HG03039 (cell line): ENCODE results near the gene PADI2.

Experiments
- ATAC-seq: cut with Tn5 transposase; IDR thresholded peaks from one replicate; pipeline ENCODE4 v1.9.1; 2021; ENCODE audit warnings: mild to moderate bottlenecking, moderate library complexity; ENCODE audit not compliant: unreplicated experiment

The PADI2 gene

DNA sequence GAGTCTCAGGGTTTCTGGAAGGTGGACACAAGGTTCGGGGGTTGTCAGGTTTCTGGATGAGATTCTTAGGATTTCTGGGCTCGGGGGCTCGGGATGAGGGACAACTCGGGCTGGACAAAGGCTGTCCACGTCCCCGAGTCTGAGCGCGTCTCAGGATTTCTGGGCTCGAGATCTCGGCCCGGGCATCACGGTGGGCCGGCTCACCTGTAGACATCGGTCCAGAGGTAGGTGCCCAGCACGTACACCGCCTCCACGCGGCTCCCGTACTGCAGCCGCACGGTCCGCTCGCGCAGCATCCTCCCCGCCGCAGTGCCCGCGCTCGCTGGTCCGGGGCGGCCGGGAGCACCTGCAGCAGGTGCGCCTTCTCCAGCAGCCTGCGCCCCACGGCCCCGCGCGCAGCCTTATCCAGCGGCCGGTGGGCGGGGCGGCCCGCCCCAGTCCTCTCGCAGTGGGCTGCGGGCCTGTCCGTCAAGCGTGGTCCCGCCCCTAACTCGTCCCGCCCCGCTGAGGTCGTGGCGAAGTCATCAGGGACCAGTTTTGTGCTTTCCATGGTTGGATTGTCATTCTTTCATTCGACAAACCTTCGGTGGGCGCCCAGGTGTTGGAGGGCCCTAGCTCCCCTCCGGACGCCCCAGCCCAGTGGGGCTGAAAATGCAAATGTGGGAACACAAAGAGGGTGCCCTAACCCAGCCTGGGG lies at the start of gene PADI2:
PADI2 (minus strand) TSS at position 376 of the 697 bp plus-strand sequence; CDS start at position 296, 80 bp downstream.
- peak; percentile 51 for ATAC-seq

DNA sequence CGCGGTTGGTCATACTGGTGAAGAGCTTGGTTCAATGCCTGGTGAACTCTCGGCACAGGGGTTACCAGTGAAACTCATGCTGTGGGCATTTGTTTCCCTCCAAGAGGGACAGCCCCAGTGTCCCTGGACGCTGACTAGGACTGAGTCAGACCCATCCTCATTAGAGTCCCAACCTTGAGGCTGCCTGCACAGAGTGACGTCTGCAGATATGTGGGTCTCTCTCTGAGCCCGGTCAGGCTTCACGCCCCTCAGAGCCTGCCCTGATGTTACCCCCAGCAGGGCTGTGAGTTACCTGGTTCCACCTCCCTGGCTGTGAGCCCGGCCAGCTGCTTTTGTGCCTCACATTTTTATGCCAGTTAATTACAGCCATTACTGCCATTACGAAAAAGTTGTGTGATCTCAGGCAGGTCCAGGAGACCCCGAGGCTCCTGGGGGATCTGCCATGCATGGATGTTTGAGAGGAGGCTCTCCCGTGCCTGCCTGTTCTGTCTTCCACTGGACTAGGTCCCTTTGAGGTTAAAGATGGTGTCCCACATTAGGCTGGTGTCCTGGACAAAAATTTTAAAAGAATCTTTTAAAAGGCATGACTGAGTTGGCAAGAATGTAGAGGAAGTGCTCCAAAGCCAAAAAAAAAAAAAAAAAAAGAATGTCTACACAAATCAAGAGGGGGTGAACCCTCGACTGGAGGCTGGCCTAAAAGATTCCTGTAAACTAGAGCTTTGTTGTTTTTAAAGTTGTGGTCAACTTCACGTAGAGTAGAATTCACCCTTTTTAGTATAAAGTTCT lies 49.0 kb upstream of the PADI2 start:
- ATAC-seq = no peak

DNA sequence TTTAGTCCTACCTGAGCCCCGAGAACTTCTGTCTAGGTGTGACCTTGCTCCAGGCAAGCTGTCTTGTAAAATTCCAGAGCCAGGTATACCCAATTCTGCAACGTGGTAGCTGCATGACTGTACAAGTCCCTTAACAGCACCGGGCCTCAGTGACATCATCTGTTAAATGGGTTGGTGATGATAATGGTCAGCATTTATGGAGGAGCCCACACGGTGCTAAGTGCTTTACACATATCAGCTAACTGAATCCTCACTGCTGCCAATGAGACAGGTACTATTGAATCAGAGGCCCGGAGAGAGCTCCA lies 48.5 kb upstream of the PADI2 start:
- ATAC-seq = no peak

DNA sequence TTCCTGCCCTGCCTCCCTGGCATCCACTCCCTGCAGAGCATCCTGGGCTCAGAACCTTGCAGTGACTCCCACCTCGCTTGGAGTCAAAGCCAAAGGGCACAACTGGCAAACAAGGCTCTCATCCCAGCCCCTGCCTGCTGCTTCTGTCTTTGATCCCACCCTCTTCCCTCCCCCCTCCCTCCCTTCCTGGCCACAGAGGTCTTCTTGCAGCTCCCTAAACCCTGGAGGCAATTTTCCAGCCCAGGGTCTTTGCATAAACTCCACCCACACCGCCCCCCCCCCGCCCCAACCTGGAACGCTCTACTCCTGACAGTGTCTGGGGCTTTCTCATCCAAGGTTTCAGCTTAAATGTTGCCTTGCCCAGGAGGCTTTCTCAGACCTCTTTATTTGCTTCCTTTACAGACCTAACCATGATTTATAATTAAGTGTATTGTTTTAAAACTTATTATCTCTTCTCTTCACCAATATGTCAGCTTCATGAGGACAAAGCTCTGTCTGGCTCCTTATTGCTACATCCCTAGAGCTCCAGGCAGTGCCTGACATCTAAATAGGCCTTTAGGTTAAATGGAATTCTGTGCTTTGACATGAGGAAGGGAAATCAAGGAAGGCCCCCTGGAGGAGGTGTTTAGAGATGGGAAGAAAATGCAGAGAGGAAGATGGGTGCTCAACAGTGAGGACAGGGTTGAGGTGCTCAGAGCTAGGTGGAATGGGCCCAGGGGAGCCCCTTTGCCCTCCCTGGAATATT lies 48.0 kb upstream of the PADI2 start:
- ATAC-seq = no peak

DNA sequence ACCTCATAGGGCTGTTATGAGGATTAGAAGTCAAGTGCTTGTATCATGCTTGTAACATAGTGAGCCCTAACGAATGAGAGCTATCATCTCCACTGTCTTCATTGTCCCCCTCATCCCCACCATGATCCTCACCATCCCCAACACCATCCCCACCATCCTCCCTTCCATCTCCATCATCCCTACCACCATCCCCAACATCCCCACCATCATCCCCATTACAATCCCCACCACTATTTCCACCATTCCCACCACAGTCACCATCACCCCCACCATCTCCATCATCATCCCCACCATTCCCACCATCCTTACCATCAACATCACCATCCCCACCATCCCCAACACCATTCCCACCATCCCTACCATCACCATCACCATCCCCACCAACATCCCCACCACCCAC lies 46.6 kb upstream of the PADI2 start:
- no peak for ATAC-seq

DNA sequence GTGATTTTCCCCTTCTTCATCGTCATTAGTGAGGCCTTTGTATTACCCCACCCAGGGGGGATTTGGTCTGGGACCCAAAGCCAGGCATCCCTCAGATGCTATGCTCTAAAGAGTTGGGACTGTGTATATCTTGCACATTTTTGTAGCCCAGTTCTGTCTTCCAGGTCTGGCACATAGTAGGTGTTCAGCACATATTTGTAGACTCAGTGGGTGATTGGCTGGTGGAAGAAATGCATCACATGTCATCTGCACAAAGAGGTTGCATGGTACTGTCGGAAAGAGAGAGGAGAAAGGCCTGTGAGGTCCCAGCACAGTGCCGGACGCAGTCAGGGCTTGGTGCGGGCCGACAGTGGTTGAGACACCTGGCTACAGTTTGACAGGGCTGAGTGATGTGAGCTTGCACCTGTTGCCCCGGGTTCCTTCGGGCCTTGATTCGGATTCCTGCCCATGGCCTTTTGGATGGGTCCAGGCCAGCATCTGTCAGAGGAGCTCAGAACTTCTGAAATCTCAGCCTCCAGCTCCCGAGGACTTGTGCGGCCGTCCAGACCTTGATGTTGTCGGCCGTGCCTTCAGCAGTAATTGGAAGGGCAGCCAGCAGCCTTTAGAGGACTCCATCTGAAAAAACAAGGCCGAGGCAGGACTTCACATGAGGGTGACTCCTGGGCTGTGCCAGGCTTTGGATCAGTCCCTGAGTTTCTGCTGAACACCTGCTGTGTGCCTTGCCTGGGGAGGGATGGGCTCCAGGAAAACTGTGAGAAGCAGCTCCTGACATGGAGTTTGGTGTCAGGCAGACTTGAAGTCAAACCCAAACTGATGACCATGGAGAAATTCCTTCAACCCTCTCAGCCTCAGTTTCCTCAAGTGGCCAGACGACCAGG lies 44.8 kb upstream of the PADI2 start:
- no peak for ATAC-seq

DNA sequence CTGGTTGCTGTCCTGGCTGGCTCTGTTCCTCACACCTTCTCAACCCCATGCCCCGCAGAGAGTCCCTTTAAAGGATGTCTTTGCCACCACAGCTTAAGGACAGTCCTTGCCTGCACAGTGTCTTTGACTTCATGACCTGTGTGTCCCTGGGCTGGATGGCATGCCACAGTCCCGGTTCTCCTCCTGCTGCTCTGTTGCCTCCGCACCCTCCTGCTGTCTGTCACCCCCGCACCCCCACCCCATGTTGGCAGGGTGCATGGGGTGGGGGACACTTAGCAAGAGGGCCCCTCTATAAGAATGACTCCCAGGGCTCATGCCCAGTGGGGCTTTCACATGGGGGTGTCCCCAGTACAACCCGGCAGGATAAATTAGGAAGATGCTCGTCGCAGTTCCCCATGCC lies 44.1 kb upstream of the PADI2 start:
- ATAC-seq = no peak

DNA sequence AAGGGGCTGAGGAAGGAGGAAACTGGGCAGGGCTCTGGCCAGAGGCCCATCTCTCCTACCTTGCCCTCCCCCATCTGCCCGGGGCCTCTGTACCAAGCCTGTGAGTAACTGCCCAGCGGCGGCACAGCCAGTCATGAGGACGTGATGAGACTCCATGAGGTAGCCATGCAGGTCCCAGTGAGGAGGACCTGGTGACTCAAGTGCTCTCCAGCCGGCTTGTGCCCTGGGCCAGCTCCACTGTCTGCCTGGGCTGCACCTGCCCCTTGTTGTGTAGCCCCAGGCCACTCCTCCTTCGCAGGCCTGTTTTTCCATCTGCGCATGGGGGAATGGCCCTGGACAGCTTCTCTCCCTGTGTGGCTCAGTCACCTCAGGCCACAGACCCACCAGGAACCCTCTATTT lies 43.7 kb upstream of the PADI2 start:
- no peak for ATAC-seq

DNA sequence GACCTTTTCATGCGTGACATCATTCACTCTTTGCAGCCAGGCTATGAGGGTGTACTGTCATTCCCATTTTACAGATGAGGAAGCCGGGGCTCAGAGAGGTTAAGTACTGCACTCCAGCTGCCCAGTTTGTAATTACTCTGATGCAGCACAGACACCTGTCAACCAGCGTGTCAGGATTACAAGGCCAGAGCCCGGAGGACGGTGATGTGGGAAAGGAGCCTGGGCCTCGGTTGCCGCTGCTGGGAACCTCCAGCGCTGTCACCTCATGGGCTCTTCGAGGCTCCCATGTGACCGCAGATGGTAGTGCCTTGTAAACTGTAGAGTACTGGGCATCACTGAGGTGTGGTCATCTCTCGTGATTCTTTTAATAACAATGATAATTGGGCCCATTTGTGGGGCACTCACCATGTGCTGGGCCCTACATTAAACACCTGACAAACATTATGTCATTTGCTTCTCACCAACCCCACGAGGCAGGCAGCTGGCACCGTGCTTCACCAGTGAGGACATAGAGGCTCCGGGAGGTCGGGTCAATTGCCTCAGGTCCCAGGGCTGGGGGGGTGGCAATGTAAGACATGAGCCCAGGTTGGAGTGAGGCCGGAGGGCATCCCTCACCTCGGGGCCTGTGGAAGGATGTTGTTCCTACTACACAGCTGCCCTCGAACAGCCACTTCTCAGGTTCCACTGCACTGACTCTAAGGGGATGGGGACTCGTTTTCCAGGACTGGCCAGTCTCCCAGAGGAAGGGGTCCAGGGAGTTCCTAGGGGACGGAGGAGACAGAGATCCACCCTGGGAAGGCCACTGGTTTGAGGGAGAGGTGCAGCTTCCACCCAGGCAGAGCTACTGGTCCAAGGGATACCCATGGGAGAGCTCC lies 42.9 kb upstream of the PADI2 start:
- ATAC-seq = no peak

DNA sequence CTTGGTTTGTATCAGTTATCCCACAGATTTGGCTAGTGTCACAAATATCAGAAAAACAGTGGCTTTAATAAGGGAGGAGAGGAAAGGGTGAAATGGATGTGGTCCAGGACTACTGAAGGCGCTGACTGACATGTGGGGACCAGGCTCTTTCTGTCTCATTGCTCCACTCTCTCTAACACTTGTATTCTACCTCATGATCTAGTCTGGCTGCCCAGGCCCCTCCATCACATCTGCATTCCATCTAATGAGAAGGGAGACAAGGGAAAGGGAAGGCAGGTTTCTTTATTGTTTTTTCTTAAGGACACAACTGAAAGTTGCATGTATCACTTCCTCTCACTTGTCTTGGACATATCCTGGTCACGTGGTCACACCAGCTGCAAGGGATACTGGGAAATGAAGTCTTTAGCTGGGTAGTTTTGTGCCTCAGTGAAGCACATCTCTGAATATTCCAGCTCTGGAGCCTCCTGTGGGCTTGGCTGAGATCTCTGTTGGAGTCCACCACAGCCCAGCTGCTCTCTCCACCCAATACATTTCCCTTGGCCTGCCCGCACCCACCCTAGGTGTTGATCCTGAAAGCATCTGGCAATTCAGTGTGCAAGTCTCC lies 42.0 kb upstream of the PADI2 start:
- ATAC-seq = no peak

DNA sequence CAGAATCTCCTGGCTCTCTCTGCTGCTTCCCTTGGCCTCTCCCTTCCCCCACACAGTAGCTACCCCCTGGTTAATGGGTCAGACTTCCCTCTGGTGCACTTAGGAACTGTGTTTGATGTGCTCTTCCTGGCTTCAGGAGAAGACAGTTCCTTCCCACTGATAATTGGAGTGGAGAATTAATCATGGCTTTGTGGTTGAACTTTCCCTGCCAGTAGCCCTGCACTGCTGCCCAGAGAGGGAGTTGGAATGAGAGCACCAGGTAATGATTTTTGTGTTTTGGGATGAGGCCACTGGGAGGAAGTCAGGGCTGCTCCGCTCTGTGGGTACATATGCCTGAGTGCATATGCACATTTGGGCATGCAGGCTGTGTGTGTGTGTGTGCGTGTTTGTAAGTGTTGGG lies 39.7 kb upstream of the PADI2 start:
- no peak for ATAC-seq

DNA sequence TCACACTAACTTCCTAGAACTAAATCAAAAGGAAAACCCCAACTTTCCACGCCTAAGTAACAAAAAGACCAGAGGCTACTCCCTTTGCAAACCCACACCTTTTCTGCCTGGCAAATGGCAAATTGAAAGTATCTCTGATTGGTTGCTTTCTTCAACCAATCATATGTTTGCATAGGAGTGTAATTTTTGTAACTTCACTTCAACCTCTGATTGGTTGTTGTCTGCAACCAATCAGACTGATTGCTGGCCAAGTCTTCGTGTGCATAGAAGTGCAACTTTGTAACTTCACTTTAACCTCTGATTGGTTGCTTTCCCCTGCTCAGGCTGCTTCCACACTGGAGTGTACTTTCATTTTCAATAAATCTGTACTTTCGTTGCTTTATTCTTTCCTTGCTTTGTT lies 36.9 kb upstream of the PADI2 start:
- ATAC-seq = no peak

DNA sequence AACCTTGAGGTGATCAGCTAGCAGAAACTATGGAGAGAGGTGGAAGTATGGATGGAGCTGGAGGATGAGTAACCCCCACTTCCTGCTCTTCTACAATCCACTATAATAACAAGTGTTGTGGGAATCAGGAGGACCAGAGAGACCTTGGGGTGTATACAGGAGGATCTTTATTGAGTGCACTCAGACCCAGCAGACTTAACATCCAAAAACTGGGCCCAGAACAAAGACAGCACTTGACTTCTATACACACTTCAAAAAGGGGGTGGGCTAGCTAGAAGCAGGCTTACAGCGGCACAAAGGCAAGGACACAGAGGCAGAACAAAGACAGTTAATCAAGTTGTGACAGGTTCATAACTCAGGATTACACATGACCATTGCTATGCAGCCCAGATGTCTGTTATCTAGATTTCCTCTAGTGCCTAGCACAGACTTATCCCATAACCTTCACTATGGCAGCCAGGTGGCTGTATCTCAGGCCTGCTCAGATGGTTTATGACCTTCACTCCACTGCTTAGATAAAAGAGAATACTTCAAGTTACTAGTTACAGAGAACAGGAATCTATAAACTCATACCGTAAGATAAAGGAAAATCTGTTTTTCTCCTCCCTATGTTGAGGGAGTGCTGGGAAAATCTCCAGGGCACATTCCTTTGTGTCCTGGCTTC lies 36.1 kb upstream of the PADI2 start:
- ATAC-seq = no peak

DNA sequence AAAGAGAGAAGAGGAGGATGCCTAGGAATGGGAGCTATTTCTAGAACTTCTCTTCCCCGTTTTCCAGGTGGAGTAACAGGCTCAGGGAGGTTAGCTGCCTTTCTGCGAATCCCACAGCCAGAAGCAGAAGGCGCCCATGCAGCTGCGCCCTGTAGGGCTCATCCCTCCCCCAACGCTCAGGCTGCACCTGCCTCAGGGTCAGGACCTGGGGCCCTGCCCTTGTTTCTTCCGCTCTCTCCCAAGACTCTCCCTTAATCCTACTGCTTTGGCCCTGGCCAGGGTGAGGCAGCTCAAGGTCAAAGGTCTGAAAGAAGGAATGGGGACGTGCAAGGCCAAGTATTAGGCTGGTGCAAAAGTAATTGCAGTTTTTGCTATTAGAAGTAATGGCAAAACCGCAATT lies 30.5 kb upstream of the PADI2 start:
- ATAC-seq = no peak

DNA sequence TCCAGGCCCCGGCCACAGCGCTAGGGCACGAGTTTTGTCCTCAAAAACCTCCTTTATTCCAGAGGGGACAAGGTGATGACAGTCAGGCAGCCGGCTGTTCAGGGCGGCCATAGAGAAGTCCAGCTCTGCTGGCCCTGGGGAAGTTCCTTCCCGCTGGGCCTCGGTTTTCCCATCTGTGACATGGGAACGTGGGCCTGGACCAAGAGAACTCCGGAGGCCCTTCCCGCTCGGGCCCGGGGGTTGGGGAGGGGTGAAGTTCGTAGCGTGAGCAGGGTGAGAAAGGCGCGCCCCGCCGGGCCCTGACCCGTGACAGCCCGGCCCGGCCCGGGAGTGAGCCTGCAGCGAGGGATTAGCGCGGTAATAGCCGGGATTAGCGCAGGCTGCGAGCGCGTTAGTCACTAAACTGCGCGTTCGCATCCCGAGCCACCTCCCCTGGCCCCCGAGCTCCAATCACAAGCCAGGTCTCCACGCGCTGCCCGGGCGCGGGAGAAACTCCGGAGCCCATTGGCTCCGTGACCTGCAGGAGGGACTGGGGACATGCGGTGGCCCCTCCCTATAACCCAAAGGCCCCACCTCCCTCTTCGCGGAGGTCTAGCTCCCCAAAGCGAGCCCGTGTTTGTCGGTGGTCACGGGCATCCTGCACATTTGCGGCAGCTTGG lies 29.8 kb upstream of the PADI2 start:
- no peak for ATAC-seq

DNA sequence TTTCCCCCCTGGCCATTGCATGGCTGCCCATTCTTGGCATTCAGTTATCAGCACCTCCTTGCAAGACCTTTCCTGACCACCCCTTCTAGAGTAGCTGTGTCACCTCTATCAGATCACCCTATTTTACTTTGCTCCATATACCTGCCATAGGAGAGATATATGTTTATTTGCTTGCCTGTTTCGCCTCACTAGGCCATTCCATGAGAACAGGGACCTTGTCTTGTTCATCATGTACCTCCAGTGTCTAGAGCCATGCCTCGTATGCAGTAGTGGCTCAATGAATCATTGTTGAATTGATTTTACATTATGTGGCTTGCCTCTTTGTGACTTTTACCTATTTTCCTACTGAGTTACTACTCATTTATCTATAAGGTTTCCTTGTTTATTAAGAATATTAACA lies 26.4 kb upstream of the PADI2 start:
- no peak for ATAC-seq

DNA sequence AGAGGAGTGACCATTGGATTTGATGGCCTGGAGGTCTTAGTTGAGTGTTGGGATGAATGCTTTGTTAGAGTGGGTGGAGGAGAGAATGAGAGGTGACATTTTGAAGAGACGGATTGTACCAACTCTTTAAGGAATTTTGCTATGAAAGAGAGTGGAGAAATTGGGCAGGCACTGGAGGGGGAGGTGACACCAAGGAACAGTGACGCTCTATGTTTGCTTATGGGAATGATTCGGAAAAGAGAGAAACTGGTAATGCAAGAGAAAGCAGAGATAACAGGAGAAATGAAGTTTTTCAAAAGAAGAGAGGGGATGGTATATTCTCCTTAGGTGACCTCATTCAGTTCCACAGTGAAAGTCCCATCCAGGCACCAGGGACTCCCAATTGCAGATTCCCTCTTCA lies 24.5 kb upstream of the PADI2 start:
- ATAC-seq = no peak

DNA sequence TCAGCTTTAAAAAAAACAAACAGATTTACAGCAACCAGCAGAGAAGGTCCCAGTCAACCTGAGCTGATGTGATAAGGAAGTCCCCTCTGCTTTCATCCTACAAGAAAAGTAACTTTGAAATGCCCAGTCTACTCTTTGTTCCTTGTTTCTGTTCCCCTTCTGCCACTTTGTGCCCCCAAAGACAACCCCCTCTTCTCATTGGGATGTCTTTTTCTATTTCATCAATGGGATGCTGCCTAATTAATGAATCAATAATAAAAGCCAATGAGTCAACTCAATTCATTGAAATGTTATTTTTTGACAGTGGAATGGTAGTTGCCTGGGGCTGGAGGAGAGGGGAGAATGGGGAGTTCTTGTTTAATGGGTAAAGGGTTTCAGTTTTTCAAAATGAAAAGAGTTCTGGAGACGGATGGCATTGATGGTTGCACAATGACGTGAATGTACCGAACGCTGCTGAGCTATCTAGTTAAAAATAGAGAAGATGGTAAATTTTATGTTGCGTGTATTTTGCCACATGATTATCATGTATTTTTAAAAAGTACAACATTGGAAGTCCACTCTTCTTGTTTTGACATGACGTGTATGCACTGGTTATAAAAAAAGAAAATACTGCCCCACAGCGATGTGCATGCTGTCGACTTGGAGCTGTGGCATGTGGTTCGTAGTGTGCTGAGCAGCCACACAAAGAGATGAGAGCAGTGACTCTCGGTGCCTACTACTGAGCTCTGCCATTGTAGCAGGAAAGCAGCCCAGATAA lies 22.4 kb upstream of the PADI2 start:
- no peak for ATAC-seq
